H1 (cell line): Measurements from ENCODE around the gene SIGLEC7. TPM values are rescaled to one million over a fixed set of nuclear protein-coding genes. Genes with fewer than 3 reads are reported as not detected.

Experiments
- BRCA1 ChIP-seq: IDR thresholded peaks from 2 replicates; pipeline ENCODE4 v1.6.1; 2012; ENCODE audit warnings: low read depth, low read length, improper control_type of control experiment
- CHD1 ChIP-seq: IDR thresholded peaks from 2 replicates; pipeline ENCODE4 v1.6.1; 2012; ENCODE audit warnings: low read depth, low read length, improper control_type of control experiment
- EP300 ChIP-seq, 2 experiments: IDR thresholded peaks; 1 replicate in 1 of 2; 2 replicates in 1 of 2; pipeline ENCODE4 v1.6.1; 2011 to 2012; ENCODE audit warnings: low read depth in 2 of 2, low read length in 2 of 2, mild to moderate bottlenecking in 2 of 2, borderline replicate concordance in 1 of 2, inconsistent platforms in 1 of 2, moderate library complexity in 1 of 2
- EZH2 ChIP-seq: fragments of 200-600 bp; sonication (generic); IDR thresholded peaks from 2 replicates; pipeline ENCODE4 v1.7.1; 2012; ENCODE audit warnings: low read depth, mild to moderate bottlenecking, moderate library complexity, low read length, inconsistent platforms; ENCODE audit not compliant: severe bottlenecking
- FOSL1 ChIP-seq: IDR thresholded peaks from 2 replicates; pipeline ENCODE4 v1.6.1; 2011; ENCODE audit warnings: mild to moderate bottlenecking, low read depth, low read length, moderate library complexity; ENCODE audit not compliant: insufficient read depth
- GTF2F1 ChIP-seq: IDR thresholded peaks from 2 replicates; pipeline ENCODE4 v1.6.1; 2012; ENCODE audit warnings: low read depth, low read length, improper control_type of control experiment, borderline replicate concordance
- NANOG ChIP-seq: IDR thresholded peaks from 2 replicates; pipeline ENCODE4 v1.6.1; 2011; ENCODE audit warnings: low read length, low read depth, mild to moderate bottlenecking, inconsistent platforms; ENCODE audit not compliant: insufficient read depth, poor library complexity, severe bottlenecking
- POLR2A ChIP-seq, 2 experiments: IDR thresholded peaks; 1 replicate in 1 of 2; 2 replicates in 1 of 2; pipeline ENCODE4 v1.6.1; 2011; ENCODE audit warnings: low read depth in 2 of 2, low read length in 2 of 2, mild to moderate bottlenecking in 2 of 2; ENCODE audit errors: control extremely low read depth in 1 of 2
- POLR2AphosphoS5 ChIP-seq: IDR thresholded peaks from 2 replicates; pipeline ENCODE4 v1.6.1; 2011; ENCODE audit warnings: low read depth, low read length
- POU5F1 ChIP-seq: IDR thresholded peaks from 2 replicates; pipeline ENCODE4 v1.6.1; 2011; ENCODE audit warnings: low read depth, mild to moderate bottlenecking, low read length, moderate library complexity
- RFX5 ChIP-seq: IDR thresholded peaks from 2 replicates; pipeline ENCODE4 v1.6.1; 2011; ENCODE audit warnings: low read depth, low read length, improper control_type of control experiment, borderline replicate concordance
- SIN3A ChIP-seq, 2 experiments: IDR thresholded peaks in 1 of 2; conservative IDR thresholded peaks in 1 of 2; 2 replicates each; pipeline ENCODE4 v1.6.1; 2011 to 2012; ENCODE audit warnings: low read length in 2 of 2, improper control_type of control experiment in 1 of 2, low read depth in 1 of 2, mild to moderate bottlenecking in 1 of 2
- SIRT6 ChIP-seq: IDR thresholded peaks from one replicate; pipeline ENCODE4 v1.7.1; 2012; ENCODE audit warnings: low read length, inconsistent platforms
- SP1 ChIP-seq: IDR thresholded peaks from 2 replicates; pipeline ENCODE4 v1.6.1; 2011; ENCODE audit warnings: low read depth, low read length
- SRF ChIP-seq: IDR thresholded peaks from 2 replicates; pipeline ENCODE4 v1.6.1; 2011; ENCODE audit warnings: mild to moderate bottlenecking, low read depth, low read length, moderate library complexity
- SUZ12 ChIP-seq: fragments of 200-600 bp; sonication (generic); IDR thresholded peaks from 2 replicates; pipeline ENCODE4 v1.6.1; 2012; ENCODE audit warnings: mild to moderate bottlenecking, inconsistent platforms, low read length, moderate library complexity, mixed read lengths
- TAF7 ChIP-seq: optimal IDR thresholded peaks from 2 replicates; pipeline ENCODE3; 2011; ENCODE audit warnings: low read depth, mild to moderate bottlenecking, inconsistent platforms, low read length, moderate library complexity, borderline replicate concordance
- TEAD4 ChIP-seq: IDR thresholded peaks from 2 replicates; pipeline ENCODE4 v1.6.1; 2012; ENCODE audit warnings: low read depth, low read length, inconsistent platforms, mixed read lengths
- polyA plus RNA-seq, 7 experiments: library from polyadenylated mRNA; depleted of rRNA in 3 of 7; stranded (reverse) in 5 of 7; unstranded in 2 of 7; fragments of >200 nt in 5 of 7; fragments of 200-250 nt in 2 of 7; gene quantifications; 1 replicate in 5 of 7; 2 replicates in 1 of 7; 4 replicates in 1 of 7; pipeline versions ENCODE4 v1.2.1 to v1.2.3, GENCODE V29; 2011 to 2013; ENCODE audit warnings: missing spikeins in 2 of 7, mixed read lengths in 2 of 7
- total RNA-seq: library from RNA; stranded (reverse); fragmentation: NEBNext Ultra II Directional; extraction: Animal tissue kit (Norgen Biotek cat#: 25700); gene quantifications from 2 replicates; pipeline ENCODE4 v1.2.1, GENCODE V29; 2021

SIGLEC7 gene
- total and polyA plus RNA-seq, 2 of the 8 experiments (the other 6 are each of a cell fraction or from before 2014, with no cell fraction given): not detected

DNA sequence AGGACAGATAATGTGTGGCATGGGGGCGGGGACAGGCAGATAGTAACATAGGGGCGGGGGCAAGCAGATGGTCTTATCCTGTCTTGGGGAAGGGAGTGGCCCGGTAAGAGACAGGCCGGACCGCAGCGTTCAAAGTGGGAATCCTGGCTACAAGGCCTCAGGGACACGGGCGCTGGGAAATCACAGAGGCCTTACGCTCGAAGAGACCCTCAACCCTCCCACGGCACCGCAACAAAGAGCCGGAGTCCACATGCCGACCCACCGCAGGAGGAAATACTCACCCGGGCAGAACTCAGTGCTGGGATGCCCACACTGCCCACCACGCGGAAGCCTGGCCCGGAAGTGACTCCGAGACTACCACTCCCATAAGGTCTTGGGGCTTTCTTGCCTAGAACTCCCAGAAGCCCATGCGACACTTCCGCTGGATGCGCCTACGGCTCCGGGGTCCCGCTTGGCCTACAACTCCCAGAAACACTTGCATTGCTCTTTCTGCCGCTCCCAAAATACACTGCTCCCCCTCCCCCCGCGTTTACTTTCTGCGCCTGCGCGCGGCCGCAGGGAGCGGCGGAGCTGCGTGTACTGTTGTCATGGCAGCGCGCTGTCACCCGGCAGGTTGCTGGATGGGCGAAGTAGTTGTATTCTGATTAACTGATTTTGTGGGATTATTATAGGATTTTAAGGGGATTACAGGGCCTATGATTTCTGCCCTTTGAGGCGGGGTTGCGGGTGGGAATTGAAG lies 33.9 kb upstream of the SIGLEC7 start, which contains the start of gene CTU1 (continued):
- TF ChIP-seq POU5F1: no peak
- peak; percentile 32 for TF ChIP-seq NANOG
- TF ChIP-seq FOSL1: no peak
- peak in 1 of 2 experiments; percentile 69; a peak in 1 of 3 replicates for TF ChIP-seq POLR2A (IDR thresholded peaks at IDR 0.05; ENCODE audit: control extremely low read depth in 1 of 2, low read depth in 2 of 2, low read length in 2 of 2)
- no peak for TF ChIP-seq SP1
- TF ChIP-seq GTF2F1: no peak
- no peak for TF ChIP-seq SUZ12
- no peak for TF ChIP-seq BRCA1
- TF ChIP-seq POLR2AphosphoS5: peak; percentile 37; the same call in 1 of the 2 replicates
- TF ChIP-seq TEAD4: 0 out of 2 replicates have a peak, but pooled peaks have one; percentile 27
- no peak for TF ChIP-seq SIRT6
- TF ChIP-seq EZH2: no peak
- TF ChIP-seq CHD1: no peak
- no peak for TF ChIP-seq SRF
- TF ChIP-seq RFX5: peak; percentile 67; the same call in 1 of the 2 replicates
- peak in 1 of 2 experiments; percentile 99; a peak in 2 of 4 replicates for TF ChIP-seq SIN3A (conservative IDR thresholded peaks at IDR 0.05 in 1 of 2, IDR thresholded peaks at IDR 0.05 in 1 of 2; ENCODE audit: low read depth in 1 of 2, low read length in 2 of 2)
- TF ChIP-seq EP300 (IDR thresholded peaks at IDR 0.05; ENCODE audit: borderline replicate concordance in 1 of 2, low read depth in 2 of 2, low read length in 2 of 2): no peak
- TF ChIP-seq TAF7: no peak
